ENCODE results near the gene POLA1.

Gene POLA1

GRCh38 chrX:24692305-24692704 is 1.4 kb upstream of the POLA1 start:
- DNase-seq = no peak

GRCh38 chrX:24694825-24695224 is 1.1 kb downstream of the POLA1 start:
- DNase-seq = no peak

GRCh38 chrX:24696294-24696693 is 2.6 kb downstream of the POLA1 start:
- DNase-seq = no peak

GRCh38 chrX:24702362-24703184 is 8.9 kb downstream of the POLA1 start:
- no peak for DNase-seq

GRCh38 chrX:24703185-24703494 is 9.4 kb downstream of the POLA1 start:
- DNase-seq = no peak

- DNase-seq = no peak
Observed at GRCh38 chrX:24718771-24719170, 25.1 kb downstream of the POLA1 start.

GRCh38 chrX:24720036-24720435 is 26.3 kb downstream of the POLA1 start:
- DNase-seq = no peak

GRCh38 chrX:24728530-24728929 is 34.8 kb downstream of the POLA1 start:
- no peak for DNase-seq

- DNase-seq = no peak
Observed at GRCh38 chrX:24732766-24733500, 39.2 kb downstream of the POLA1 start.

- no peak for DNase-seq
Observed at GRCh38 chrX:24741330-24741729, 47.6 kb downstream of the POLA1 start.

- DNase-seq = no peak
Observed at GRCh38 chrX:24748196-24748595, 54.5 kb downstream of the POLA1 start.

GRCh38 chrX:24759786-24760185 is 66.1 kb downstream of the POLA1 start:
- DNase-seq = no peak

GRCh38 chrX:24760363-24761000 is 66.8 kb downstream of the POLA1 start:
- DNase-seq = no peak

- DNase-seq = no peak
Observed at GRCh38 chrX:24761306-24761705, 67.6 kb downstream of the POLA1 start.

GRCh38 chrX:24763989-24764388 is 70.3 kb downstream of the POLA1 start:
- DNase-seq = no peak

- no peak for DNase-seq
Observed at GRCh38 chrX:24767557-24767956, 73.8 kb downstream of the POLA1 start.

- DNase-seq = no peak
Observed at GRCh38 chrX:24768556-24768955, 74.8 kb downstream of the POLA1 start.

GRCh38 chrX:24774650-24775049 is 80.9 kb downstream of the POLA1 start:
- no peak for DNase-seq

GRCh38 chrX:24775891-24776290 is 82.2 kb downstream of the POLA1 start:
- no peak for DNase-seq

- DNase-seq = no peak
Observed at GRCh38 chrX:24777660-24778059, 83.9 kb downstream of the POLA1 start.

GRCh38 chrX:24782011-24782410 is 88.3 kb downstream of the POLA1 start:
- no peak for DNase-seq

GRCh38 chrX:24789047-24789446 is 95.3 kb downstream of the POLA1 start:
- DNase-seq = no peak

- DNase-seq = no peak
Observed at GRCh38 chrX:24790166-24790565, 96.4 kb downstream of the POLA1 start.

GRCh38 chrX:24796204-24796603 is 102.5 kb downstream of the POLA1 start:
- no peak for DNase-seq
